Measurements from ENCODE around the gene QSOX2. TPM values are rescaled to one million over a fixed set of nuclear protein-coding genes. Genes with fewer than 3 reads are reported as not detected.
A peak's percentile ranks its signal among the peaks of the same experiment; 100 is the strongest.

The QSOX2 gene
- 10 to 100 TPM; 17.7 to 18.0 TPM for total RNA-seq

GRCh38 chr9:136245219-136246150, at the start of gene QSOX2:
Gene QSOX2, minus strand, starts transcription at chr9:136245812. Its CDS starts 9 bp downstream, at chr9:136245803.
- CTCF ChIA-PET, result interaction anchor here (0.6 to 1.0 kb wide), 3 partner anchors 12 to 286 kb away, joined by 3 to 4 read pairs (median 3); no protein-coding TSS in a partner anchor
- H3K9me3 Mint-ChIP-seq, result no peaks in the 10 kb centered on the region
- H3K4me3 Mint-ChIP-seq, result peak within 1 kb of the TSS; percentile 92
- peak within 1 kb of the TSS; percentile 88 for H3K27ac Mint-ChIP-seq
- intact Hi-C loops (cut with micrococcal nuclease), result loop anchor here (1.0 to 10.0 kb wide), 7 partner anchors 19 to 281 kb away; partner anchors contain the start of genes DNLZ, SEC16A, TMEM250 and UBAC1
- peak; percentile 85 for DNase-seq
- H3K36me3 Mint-ChIP-seq (ENCODE audit: low read depth), result peaks cover 2% of the 10 kb centered on the region
- no peaks in the 10 kb centered on the region for H3K27me3 Mint-ChIP-seq (ENCODE audit: low read depth)
- peaks cover 35% of the 10 kb centered on the region for H3K4me1 Mint-ChIP-seq (ENCODE audit: low read depth)

- Mint-ChIP-seq H3K27ac (no peak overlapping the region), H3K36me3 (ENCODE audit: low read depth) (no peaks in the 10 kb centered on the region), H3K9me3 (no peaks in the 10 kb centered on the region), H3K27me3 (ENCODE audit: low read depth) (no peaks in the 10 kb centered on the region), H3K4me3 (no peak overlapping the region), H3K4me1 (ENCODE audit: low read depth) (no peaks in the 10 kb centered on the region)
- CTCF ChIA-PET, result no interaction called here
- intact Hi-C loops (cut with micrococcal nuclease), result no loop called here
- DNase-seq, result no peak
Measured at GRCh38 chr9:136295055-136295454, 49.4 kb upstream of the QSOX2 start.

- CTCF ChIA-PET, result no interaction called here
- Mint-ChIP-seq H3K4me1 (ENCODE audit: low read depth) (no peaks in the 10 kb centered on the region), H3K4me3 (no peak overlapping the region), H3K27ac (no peak overlapping the region), H3K27me3 (ENCODE audit: low read depth) (no peaks in the 10 kb centered on the region), H3K9me3 (no peaks in the 10 kb centered on the region), H3K36me3 (ENCODE audit: low read depth) (no peaks in the 10 kb centered on the region)
- DNase-seq, result no peak
- intact Hi-C loops (cut with micrococcal nuclease), result no loop called here
Measured at GRCh38 chr9:136294437-136294836, 48.8 kb upstream of the QSOX2 start.

GRCh38 chr9:136293476-136294077, 48.0 kb upstream of the QSOX2 start:
- H3K4me3 Mint-ChIP-seq, result no peak overlapping the region
- H3K4me1 Mint-ChIP-seq (ENCODE audit: low read depth), result no peaks in the 10 kb centered on the region
- no peak overlapping the region for H3K27ac Mint-ChIP-seq
- H3K27me3 Mint-ChIP-seq (ENCODE audit: low read depth), result no peaks in the 10 kb centered on the region
- CTCF ChIA-PET, result no interaction called here
- intact Hi-C loops (cut with micrococcal nuclease), result no loop called here
- no peaks in the 10 kb centered on the region for H3K36me3 Mint-ChIP-seq (ENCODE audit: low read depth)
- no peak for DNase-seq
- no peaks in the 10 kb centered on the region for H3K9me3 Mint-ChIP-seq

GRCh38 chr9:136292591-136293448, 47.2 kb upstream of the QSOX2 start:
- no peaks in the 10 kb centered on the region for H3K27me3 Mint-ChIP-seq (ENCODE audit: low read depth)
- CTCF ChIA-PET, result no interaction called here
- DNase-seq, result no peak
- no peaks in the 10 kb centered on the region for H3K4me1 Mint-ChIP-seq (ENCODE audit: low read depth)
- no peak overlapping the region for H3K27ac Mint-ChIP-seq
- no peaks in the 10 kb centered on the region for H3K9me3 Mint-ChIP-seq
- H3K36me3 Mint-ChIP-seq (ENCODE audit: low read depth), result no peaks in the 10 kb centered on the region
- H3K4me3 Mint-ChIP-seq, result no peak overlapping the region
- intact Hi-C loops (cut with micrococcal nuclease), result no loop called here

GRCh38 chr9:136292026-136292538, 46.5 kb upstream of the QSOX2 start:
- intact Hi-C loops (cut with micrococcal nuclease), result no loop called here
- CTCF ChIA-PET, result no interaction called here
- H3K27ac Mint-ChIP-seq, result no peak overlapping the region
- H3K4me3 Mint-ChIP-seq, result no peak overlapping the region
- H3K27me3 Mint-ChIP-seq (ENCODE audit: low read depth), result no peaks in the 10 kb centered on the region
- H3K4me1 Mint-ChIP-seq (ENCODE audit: low read depth), result no peaks in the 10 kb centered on the region
- no peaks in the 10 kb centered on the region for H3K36me3 Mint-ChIP-seq (ENCODE audit: low read depth)
- H3K9me3 Mint-ChIP-seq, result no peaks in the 10 kb centered on the region
- no peak for DNase-seq

- no peaks in the 10 kb centered on the region for H3K27me3 Mint-ChIP-seq (ENCODE audit: low read depth)
- intact Hi-C loops (cut with micrococcal nuclease), result no loop called here
- no peaks in the 10 kb centered on the region for H3K9me3 Mint-ChIP-seq
- H3K4me3 Mint-ChIP-seq, result no peak overlapping the region
- no peaks in the 10 kb centered on the region for H3K36me3 Mint-ChIP-seq (ENCODE audit: low read depth)
- no peaks in the 10 kb centered on the region for H3K4me1 Mint-ChIP-seq (ENCODE audit: low read depth)
- CTCF ChIA-PET, result no interaction called here
- H3K27ac Mint-ChIP-seq, result no peak overlapping the region
- DNase-seq, result no peak
Measured at GRCh38 chr9:136291306-136292025, 45.9 kb upstream of the QSOX2 start.

- H3K4me1 Mint-ChIP-seq (ENCODE audit: low read depth), result no peaks in the 10 kb centered on the region
- H3K36me3 Mint-ChIP-seq (ENCODE audit: low read depth), result no peaks in the 10 kb centered on the region
- H3K27ac Mint-ChIP-seq, result no peak overlapping the region
- no peaks in the 10 kb centered on the region for H3K27me3 Mint-ChIP-seq (ENCODE audit: low read depth)
- no peaks in the 10 kb centered on the region for H3K9me3 Mint-ChIP-seq
- DNase-seq, result no peak
- intact Hi-C loops (cut with micrococcal nuclease), result no loop called here
- no peak overlapping the region for H3K4me3 Mint-ChIP-seq
- CTCF ChIA-PET, result no interaction called here
Measured at GRCh38 chr9:136290508-136291000, 44.9 kb upstream of the QSOX2 start.

- no peaks in the 10 kb centered on the region for H3K4me1 Mint-ChIP-seq (ENCODE audit: low read depth)
- no peaks in the 10 kb centered on the region for H3K36me3 Mint-ChIP-seq (ENCODE audit: low read depth)
- CTCF ChIA-PET, result no interaction called here
- no peak for DNase-seq
- intact Hi-C loops (cut with micrococcal nuclease), result no loop called here
- H3K27ac Mint-ChIP-seq, result no peak overlapping the region
- no peak overlapping the region for H3K4me3 Mint-ChIP-seq
- H3K9me3 Mint-ChIP-seq, result no peaks in the 10 kb centered on the region
- H3K27me3 Mint-ChIP-seq (ENCODE audit: low read depth), result no peaks in the 10 kb centered on the region
Measured at GRCh38 chr9:136289651-136290507, 44.3 kb upstream of the QSOX2 start.

GRCh38 chr9:136287960-136288753, 42.5 kb upstream of the QSOX2 start:
- CTCF ChIA-PET, result interaction anchor here (1.1 kb wide), 1 partner anchor 23 kb away, joined by 3 read pairs; no protein-coding TSS in a partner anchor

More at GRCh38 chr9:136287960-136288753, 42.5 kb upstream of the QSOX2 start:
- Mint-ChIP-seq H3K27me3 (ENCODE audit: low read depth) (peaks cover 3% of the 10 kb centered on the region), H3K4me1 (ENCODE audit: low read depth) (peaks cover 4% of the 10 kb centered on the region), H3K9me3 (no peaks in the 10 kb centered on the region), H3K36me3 (ENCODE audit: low read depth) (no peaks in the 10 kb centered on the region), H3K27ac (no peak overlapping the region), H3K4me3 (no peak overlapping the region)
- intact Hi-C loops (cut with micrococcal nuclease), result no loop called here
- DNase-seq, result no peak
